ENCODE results near the gene ZNF543. TPM values are rescaled to one million over a fixed set of nuclear protein-coding genes. Genes with fewer than 3 reads are reported as not detected.

ZNF543 gene
- total RNA-seq, 2 donors from 2014 or later, result 3.2 to 3.7 TPM

DNA sequence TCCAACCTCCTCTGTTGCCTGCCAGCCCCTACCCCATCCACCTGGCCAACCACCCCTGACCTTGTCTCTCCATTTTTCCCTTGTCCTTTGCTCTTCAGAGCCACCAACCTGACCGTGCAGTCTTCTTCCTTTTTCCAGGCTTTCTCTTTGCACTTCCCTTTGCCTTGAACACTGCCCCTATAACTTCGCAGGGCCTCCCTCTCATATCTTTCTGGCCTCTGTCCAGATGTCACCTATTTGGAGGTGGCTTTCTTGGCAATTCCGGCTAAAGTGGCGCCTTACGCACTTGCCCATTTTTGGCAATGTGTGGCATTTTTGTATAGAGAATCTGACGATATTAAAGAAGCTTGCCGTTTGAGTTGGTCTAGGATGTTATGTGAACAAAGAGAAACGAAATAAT lies 844 bp downstream of the ZNF543 start:
- intact Hi-C loops (cut with DNase I), result no loop called here
- Histone ChIP-seq H3K4me3 (peak overlapping the region; percentile 89), H3K4me1 (no peaks in the 10 kb centered on the region), H3K9ac (ENCODE audit: low read depth in 2 of 2, low read length in 2 of 2) (peak overlapping the region; percentile 87 to 91), H3K27ac (no peak overlapping the region), H3K36me3 (no peaks in the 10 kb centered on the region), H3K9me3 (no peaks in the 10 kb centered on the region), H3K27me3 (peaks cover 5% of the 10 kb centered on the region)
- TF ChIP-seq, protein P1, sequence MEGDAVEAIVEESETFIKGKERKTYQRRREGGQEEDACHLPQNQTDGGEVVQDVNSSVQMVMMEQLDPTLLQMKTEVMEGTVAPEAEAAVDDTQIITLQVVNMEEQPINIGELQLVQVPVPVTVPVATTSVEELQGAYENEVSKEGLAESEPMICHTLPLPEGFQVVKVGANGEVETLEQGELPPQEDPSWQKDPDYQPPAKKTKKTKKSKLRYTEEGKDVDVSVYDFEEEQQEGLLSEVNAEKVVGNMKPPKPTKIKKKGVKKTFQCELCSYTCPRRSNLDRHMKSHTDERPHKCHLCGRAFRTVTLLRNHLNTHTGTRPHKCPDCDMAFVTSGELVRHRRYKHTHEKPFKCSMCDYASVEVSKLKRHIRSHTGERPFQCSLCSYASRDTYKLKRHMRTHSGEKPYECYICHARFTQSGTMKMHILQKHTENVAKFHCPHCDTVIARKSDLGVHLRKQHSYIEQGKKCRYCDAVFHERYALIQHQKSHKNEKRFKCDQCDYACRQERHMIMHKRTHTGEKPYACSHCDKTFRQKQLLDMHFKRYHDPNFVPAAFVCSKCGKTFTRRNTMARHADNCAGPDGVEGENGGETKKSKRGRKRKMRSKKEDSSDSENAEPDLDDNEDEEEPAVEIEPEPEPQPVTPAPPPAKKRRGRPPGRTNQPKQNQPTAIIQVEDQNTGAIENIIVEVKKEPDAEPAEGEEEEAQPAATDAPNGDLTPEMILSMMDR (IDR thresholded peaks at IDR 0.05), result no peak
- no peak for DNase-seq

DNA sequence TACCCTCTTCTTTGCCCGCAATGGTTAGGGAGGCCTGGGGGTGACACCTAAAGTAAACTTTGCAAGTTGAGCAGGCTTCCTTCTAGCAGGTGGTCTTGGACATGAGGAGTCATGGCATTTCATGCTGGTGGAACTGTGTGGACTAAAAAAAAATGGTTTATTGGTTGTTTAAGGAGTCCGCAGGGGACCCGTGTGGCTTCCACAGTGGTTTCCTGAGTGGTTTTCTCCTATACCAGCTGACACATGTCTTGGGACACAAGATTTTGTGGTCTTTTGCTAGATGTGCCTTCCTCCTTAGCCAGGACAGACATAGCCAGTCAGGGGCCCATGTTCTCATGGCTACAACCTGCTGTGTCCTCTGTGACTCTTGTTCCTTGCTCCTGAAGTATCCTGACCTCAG lies 1.5 kb downstream of the ZNF543 start:
- TF ChIP-seq, protein P1 (IDR thresholded peaks at IDR 0.05), result no peak
- H3K36me3 ChIP-seq, result no peaks in the 10 kb centered on the region
- H3K27me3 ChIP-seq, result peaks cover 5% of the 10 kb centered on the region
- H3K9ac ChIP-seq (ENCODE audit: low read depth in 2 of 2, low read length in 2 of 2), result no peak overlapping the region
- H3K4me1 ChIP-seq, result no peaks in the 10 kb centered on the region
- no peak for DNase-seq
- H3K9me3 ChIP-seq, result no peaks in the 10 kb centered on the region
- peak overlapping the region; percentile 89 for H3K4me3 ChIP-seq
- intact Hi-C loops (cut with DNase I), result no loop called here
- no peak overlapping the region for H3K27ac ChIP-seq

DNA sequence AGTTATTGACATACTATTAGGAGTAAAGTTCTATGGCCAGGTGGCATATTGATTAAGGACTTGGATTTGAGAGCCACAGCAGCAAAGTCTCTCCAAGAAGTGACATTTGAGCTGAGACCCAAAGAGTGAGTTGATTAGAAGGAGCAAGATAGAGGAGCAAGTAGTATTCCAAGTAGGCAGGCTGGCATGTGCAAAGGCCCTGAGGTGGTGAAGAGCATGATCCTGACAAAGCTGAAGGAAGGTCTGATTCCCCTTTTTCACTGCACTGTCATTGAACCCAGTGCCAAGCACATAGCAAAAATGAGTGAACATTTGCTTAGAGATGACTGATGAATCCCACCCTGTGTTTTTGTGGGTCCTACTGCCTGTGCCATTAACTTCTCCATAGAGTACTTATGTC lies 4.7 kb downstream of the ZNF543 start:
- Histone ChIP-seq H3K4me1 (no peaks in the 10 kb centered on the region), H3K4me3 (no peak overlapping the region), H3K36me3 (peaks cover 6% of the 10 kb centered on the region), H3K9ac (ENCODE audit: low read depth in 2 of 2, low read length in 2 of 2) (no peak overlapping the region), H3K27ac (no peak overlapping the region), H3K27me3 (no peaks in the 10 kb centered on the region), H3K9me3 (no peaks in the 10 kb centered on the region)
- intact Hi-C loops (cut with DNase I), result no loop called here
- TF ChIP-seq, protein P1 (IDR thresholded peaks at IDR 0.05), result no peak
- DNase-seq, result no peak

DNA sequence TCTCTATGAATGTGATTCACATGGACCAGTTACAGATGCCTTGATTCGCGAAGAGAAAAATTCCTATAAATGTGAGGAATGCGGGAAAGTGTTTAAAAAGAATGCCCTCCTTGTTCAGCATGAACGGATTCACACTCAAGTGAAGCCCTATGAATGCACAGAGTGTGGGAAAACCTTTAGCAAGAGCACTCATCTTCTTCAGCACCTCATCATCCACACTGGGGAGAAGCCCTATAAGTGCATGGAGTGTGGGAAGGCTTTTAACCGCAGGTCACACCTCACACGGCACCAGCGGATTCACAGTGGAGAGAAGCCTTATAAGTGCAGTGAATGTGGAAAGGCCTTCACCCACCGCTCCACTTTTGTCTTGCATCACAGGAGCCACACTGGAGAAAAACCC lies 7.7 kb downstream of the ZNF543 start:
- intact Hi-C loops (cut with DNase I), result no loop called here
- Histone ChIP-seq H3K27ac (no peak overlapping the region), H3K27me3 (no peaks in the 10 kb centered on the region), H3K4me3 (no peak overlapping the region), H3K9ac (ENCODE audit: low read depth in 2 of 2, low read length in 2 of 2) (no peak overlapping the region), H3K36me3 (peaks cover 6% of the 10 kb centered on the region), H3K9me3 (no peaks in the 10 kb centered on the region), H3K4me1 (no peaks in the 10 kb centered on the region)
- no peak for DNase-seq
- TF ChIP-seq, protein P1 (IDR thresholded peaks at IDR 0.05), result no peak

DNA sequence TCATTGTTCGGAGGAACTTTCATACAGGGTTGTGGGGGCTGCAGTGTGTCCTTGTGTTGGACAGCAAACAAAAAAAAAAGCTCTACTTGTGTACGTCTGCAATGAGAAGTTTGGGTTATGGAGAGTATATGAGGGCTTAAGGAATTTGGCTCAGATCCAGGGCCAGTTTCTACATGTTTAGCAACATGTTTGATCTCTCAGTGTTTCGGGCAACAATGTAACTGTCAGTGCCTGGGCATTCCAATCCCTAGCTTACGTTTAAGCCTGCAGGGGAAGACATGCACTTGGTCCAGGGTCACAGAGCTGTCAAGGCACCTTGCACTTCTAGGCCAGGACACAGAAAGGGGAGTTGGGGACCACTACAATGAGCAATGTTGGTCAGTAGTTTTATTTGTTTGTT lies 13.9 kb downstream of the ZNF543 start:
- H3K4me1 ChIP-seq, result no peaks in the 10 kb centered on the region
- H3K36me3 ChIP-seq, result no peaks in the 10 kb centered on the region
- DNase-seq, result no peak
- intact Hi-C loops (cut with DNase I), result no loop called here
- H3K9me3 ChIP-seq, result no peaks in the 10 kb centered on the region
- no peak overlapping the region for H3K4me3 ChIP-seq
- TF ChIP-seq, protein P1 (IDR thresholded peaks at IDR 0.05), result no peak
- no peaks in the 10 kb centered on the region for H3K27me3 ChIP-seq
- no peak overlapping the region for H3K27ac ChIP-seq
- H3K9ac ChIP-seq (ENCODE audit: low read depth in 2 of 2, low read length in 2 of 2), result no peak overlapping the region

DNA sequence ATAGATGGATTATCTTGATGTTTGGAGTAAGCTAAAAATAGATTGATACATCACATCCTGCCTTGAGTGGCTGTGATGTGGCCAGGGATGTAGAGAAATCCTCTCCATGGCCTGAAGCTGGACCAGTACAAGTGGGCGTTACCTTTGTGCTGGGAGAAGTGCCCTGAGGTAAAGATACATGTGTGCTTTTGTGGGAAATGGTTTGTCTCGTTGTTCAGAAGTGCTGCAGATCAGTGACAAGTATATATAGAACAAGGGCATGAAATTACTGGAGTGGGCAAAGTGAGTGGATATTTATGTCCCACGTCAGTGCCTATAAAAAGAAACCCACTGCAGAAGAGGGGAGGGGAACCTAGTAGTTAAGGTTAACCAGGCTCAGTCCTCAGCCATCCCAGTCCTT lies 18.6 kb downstream of the ZNF543 start:
- Histone ChIP-seq H3K4me3 (no peak overlapping the region), H3K27me3 (no peaks in the 10 kb centered on the region), H3K9ac (ENCODE audit: low read depth in 2 of 2, low read length in 2 of 2) (no peak overlapping the region), H3K36me3 (no peaks in the 10 kb centered on the region), H3K27ac (no peak overlapping the region), H3K4me1 (no peaks in the 10 kb centered on the region), H3K9me3 (no peaks in the 10 kb centered on the region)
- DNase-seq, result no peak
- TF ChIP-seq, protein P1 (IDR thresholded peaks at IDR 0.05), result no peak
- intact Hi-C loops (cut with DNase I), result no loop called here

Data from colonic mucosa (tissue), 4 donors.